GM12878 (cell line): ENCODE measurements around the gene C9. TPM values are rescaled to one million over a fixed set of nuclear protein-coding genes. Genes with fewer than 3 reads are reported as not detected.

Experiments used
- ATAC-seq: fragments of 200-7000 bp; cut with Tn5 transposase; 3 replicates; pipeline ENCODE4 v1.9.1; 2020; ENCODE audit warnings: mild to moderate bottlenecking, moderate library complexity
- BruUV-seq: library from RNA; stranded (reverse); fragments of 400-500 nt; replicated peaks from 2 replicates; lab custom pipeline; 2021; lab: Mats Ljungman, UMichigan
- CTCF ChIA-PET: fragments of 300-600 bp; sonication (Branson Sonifier 250); formaldehyde crosslinking; extraction: SDS; loops from one replicate; lab custom pipeline; 2021; ENCODE audit warnings: inconsistent platforms; lab: Yijun Ruan, JAX
- POLR2A ChIA-PET: fragments of 350-600 bp; formaldehyde crosslinking; extraction: SDS; loops from one replicate; lab custom pipeline; 2021; ENCODE audit warnings: inconsistent platforms; lab: Charles Lee
- RAD21 ChIA-PET: fragments of 300-600 bp; sonication (Branson Sonifier 250); formaldehyde crosslinking; loops from one replicate; lab custom pipeline; 2023; ENCODE audit warnings: antibody characterized with exemption; ENCODE audit not compliant: unreplicated experiment; lab: Charles Lee
- SMC1A ChIA-PET: fragments of 300-600 bp; sonication (Branson Sonifier 250); formaldehyde crosslinking; loops from one replicate; lab custom pipeline; 2023; ENCODE audit not compliant: unreplicated experiment, uncharacterized antibody; lab: Charles Lee
- DNase-seq: peaks from one replicate; pipeline ENCODE4 v3.0.0-alpha.2; 2011; ENCODE audit warnings: low read depth, low spot score
- FAIRE-seq: peaks from 3 replicates; lab custom pipeline; 2011; peaks lifted over from hg19 to GRCh38; lab: Jason Lieb, UNC
- H2AFZ ChIP-seq: 2 replicates; pipeline ENCODE4 v1.6.0; 2011; ENCODE audit warnings: low read depth, low read length, control low read depth; ENCODE audit not compliant: control insufficient read depth
- H3K27ac ChIP-seq: 2 replicates; pipeline ENCODE4 v1.5.1; 2011; ENCODE audit warnings: control low read depth; ENCODE audit not compliant: control insufficient read depth, insufficient read depth
- H3K27me3 ChIP-seq, 2 experiments: replicated peaks in 1 of 2; 2 replicates each; pipeline versions ENCODE4 v1.6.0 to v1.6.1; 2011; ENCODE audit warnings: low read length in 1 of 2; ENCODE audit not compliant: control insufficient read depth in 2 of 2, insufficient read depth in 2 of 2
- H3K36me3 ChIP-seq, 2 experiments: 2 replicates each; pipeline ENCODE4 v1.5.1; 2011; ENCODE audit warnings: low read length in 1 of 2; ENCODE audit not compliant: control insufficient read depth in 2 of 2, insufficient read depth in 2 of 2
- H3K4me1 ChIP-seq: 2 replicates; pipeline ENCODE4 v1.6.1; 2011; ENCODE audit warnings: mild to moderate bottlenecking, low read length, moderate library complexity, mixed read lengths; ENCODE audit not compliant: control insufficient read depth, insufficient read depth
- H3K4me2 ChIP-seq: 2 replicates; pipeline ENCODE4 v1.6.0; 2011; ENCODE audit warnings: control low read depth; ENCODE audit not compliant: control insufficient read depth, insufficient read depth
- H3K4me3 ChIP-seq: fragments of 200-600 bp; sonication (generic); 2 replicates; pipeline ENCODE4 v1.5.1; 2016
- H3K79me2 ChIP-seq: 2 replicates; pipeline ENCODE4 v1.6.0; 2011; ENCODE audit warnings: low read length; ENCODE audit not compliant: control insufficient read depth, insufficient read depth
- H3K9ac ChIP-seq: 2 replicates; pipeline ENCODE4 v1.8.0; 2011; ENCODE audit warnings: low read length, control low read depth, mixed read lengths; ENCODE audit not compliant: control insufficient read depth, insufficient read depth
- H3K9me3 ChIP-seq: replicated peaks from 3 replicates; pipeline ENCODE4 v1.5.1; 2011; ENCODE audit warnings: mild to moderate bottlenecking, low read length; ENCODE audit not compliant: control insufficient read depth, insufficient read depth
- H4K20me1 ChIP-seq: 2 replicates; pipeline ENCODE4 v1.6.0; 2011; ENCODE audit not compliant: control insufficient read depth, insufficient read depth
- ATF7 ChIP-seq: fragments of 450-650 bp; IDR thresholded peaks from 2 replicates; pipeline ENCODE4 v1.6.1; 2016; ENCODE audit warnings: low read depth, mild to moderate bottlenecking
- BRCA1 ChIP-seq: IDR thresholded peaks from 2 replicates; pipeline ENCODE4 v1.6.1; 2011; ENCODE audit warnings: low read depth, low read length, improper control_type of control experiment
- CBX5 ChIP-seq: sonication (generic); IDR thresholded peaks from 2 replicates; pipeline ENCODE4 v1.6.1; 2016; ENCODE audit warnings: low read depth, moderate library complexity, mild to moderate bottlenecking, inconsistent platforms
- HDAC2 ChIP-seq: fragments of 200-600 bp; sonication (generic); IDR thresholded peaks from 2 replicates; pipeline ENCODE4 v1.6.1; 2017
- IRF4 ChIP-seq: IDR thresholded peaks from 2 replicates; pipeline ENCODE4 v1.6.1; 2011; ENCODE audit warnings: low read depth, low read length
- JUND ChIP-seq: IDR thresholded peaks from 2 replicates; pipeline ENCODE4 v1.6.1; 2012; ENCODE audit warnings: low read depth, mild to moderate bottlenecking, low read length, improper control_type of control experiment, moderate library complexity
- MEF2B ChIP-seq: fragments of 450-650 bp; IDR thresholded peaks from 2 replicates; pipeline ENCODE4 v1.6.1; 2018; ENCODE audit warnings: mild to moderate bottlenecking, moderate library complexity; ENCODE audit not compliant: partially characterized antibody, poor library complexity, severe bottlenecking
- MYC ChIP-seq: IDR thresholded peaks from 2 replicates; pipeline ENCODE4 v1.6.1; 2011; ENCODE audit warnings: mild to moderate bottlenecking, low read length, moderate library complexity, inconsistent platforms; ENCODE audit not compliant: insufficient read depth, insufficient replicate concordance, insufficient read length, severe bottlenecking
- NBN ChIP-seq: fragments of 450-650 bp; IDR thresholded peaks from 2 replicates; pipeline ENCODE4 v1.6.1; 2016
- NFIC ChIP-seq: IDR thresholded peaks from 2 replicates; pipeline ENCODE4 v1.6.1; 2012; ENCODE audit warnings: low read depth, mild to moderate bottlenecking, inconsistent platforms, low read length, moderate library complexity
- SMAD1 ChIP-seq: fragments of 450-650 bp; IDR thresholded peaks from 2 replicates; pipeline ENCODE4 v1.6.1; 2018; ENCODE audit warnings: mild to moderate bottlenecking, low read depth; ENCODE audit not compliant: partially characterized antibody
- TAF1 ChIP-seq: IDR thresholded peaks from 2 replicates; pipeline ENCODE4 v1.6.1; 2011; ENCODE audit warnings: mild to moderate bottlenecking, low read depth, low read length, borderline replicate concordance
- TBL1XR1 ChIP-seq: IDR thresholded peaks from 2 replicates; pipeline ENCODE4 v1.6.1; 2012; ENCODE audit warnings: low read depth, low read length, improper control_type of control experiment
- ZNF622 ChIP-seq: fragments of 450-650 bp; IDR thresholded peaks from 2 replicates; pipeline ENCODE4 v1.6.1; 2017; ENCODE audit warnings: mild to moderate bottlenecking, inconsistent platforms
- in situ Hi-C: fragments of 300-500 bp; cut with MboI; formaldehyde crosslinking; loops from 9 replicates; pipeline ENCODE4 v1.14.3; 2018; ENCODE audit warnings: mixed read lengths
- intact Hi-C: fragments of 100-400 bp; cut with micrococcal nuclease; formaldehyde crosslinking; loops from one replicate; pipeline ENCODE4 v1.14.2; 2022; ENCODE audit not compliant: unreplicated experiment
- polyA plus RNA-seq, 11 experiments: library from polyadenylated mRNA; depleted of rRNA in 4 of 11; unstranded in 6 of 11; stranded (reverse) in 5 of 11; fragments of >200 nt; fragmentation: Nextera tagmentation in 4 of 11; fragmentation: Illumina TruSeq in 1 of 11; extraction: Ambion mirVana in 4 of 11; extraction: Trizol in 1 of 11; gene quantifications; 1 replicate in 1 of 11; 2 replicates in 10 of 11; pipeline versions ENCODE4 v1.2.1 to v1.2.3, GENCODE V29; 2011 to 2016; ENCODE audit warnings: inconsistent platforms in 2 of 11, missing spikeins in 2 of 11, low read depth in 1 of 11
- total RNA-seq, 4 experiments: library from RNA; depleted of rRNA in 3 of 4; stranded (reverse); fragments of >200 nt in 3 of 4; fragmentation: Illumina TruSeq in 1 of 4; extraction: Trizol in 1 of 4; gene quantifications; 2 replicates each; pipeline versions ENCODE4 v1.2.1 to v1.2.3, GENCODE V29; 2013 to 2021
- TF ChIP-seq, protein P1 (sequence below): fragments of 450-650 bp; conservative IDR thresholded peaks from 2 replicates; pipeline ENCODE4 v1.6.1; 2017; ENCODE audit warnings: mild to moderate bottlenecking, moderate library complexity
- TF ChIP-seq, protein P2 (sequence below): fragments of 450-650 bp; IDR thresholded peaks from 2 replicates; pipeline ENCODE4 v1.6.1; 2017; ENCODE audit warnings: mild to moderate bottlenecking, moderate library complexity
- TF ChIP-seq, protein P3 (sequence below): fragments of 450-650 bp; formaldehyde crosslinking; IDR thresholded peaks from 2 replicates; pipeline ENCODE4 v1.4.0; 2020; ENCODE audit warnings: mild to moderate bottlenecking, moderate library complexity

Gene C9
- total and polyA plus RNA-seq, 10 of the 15 experiments (the other 5 are each of a cell fraction or from before 2014, with no cell fraction given): 0.54 TPM; not detected in 9

DNA sequence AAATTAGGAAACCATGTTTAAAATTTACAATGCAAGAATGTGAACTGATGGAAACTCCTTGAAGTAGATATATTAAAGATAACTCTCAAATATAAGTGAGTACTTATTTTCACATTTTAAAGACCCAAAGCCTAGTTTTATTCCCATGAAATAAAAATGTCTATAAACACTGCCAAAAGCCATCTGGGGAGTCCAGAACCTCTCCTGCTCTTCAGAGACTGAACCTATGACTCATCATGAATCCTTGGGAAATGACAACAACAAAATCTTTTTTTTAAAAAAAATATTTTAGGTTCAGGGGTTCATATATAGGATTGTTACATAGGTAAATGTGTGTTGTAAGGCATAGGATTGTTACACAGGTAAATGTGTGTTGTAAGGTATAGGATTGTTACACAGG is 111.1 kb downstream of the C9 start:
- ATAC-seq: no peak
- ChIA-PET SMC1A (interaction anchor here (0.7 to 1.1 kb wide), 3 partner anchors 12 to 18 kb away, joined by 3 read pairs; no protein-coding TSS in a partner anchor), RAD21 (interaction anchor here (2.0 kb wide), 1 partner anchor 34 kb away, joined by 4 read pairs; the partner anchor contains the start of gene FYB1), POLR2A (no interaction called here), CTCF (interaction anchor here (1.0 to 1.6 kb wide), 2 partner anchors 30 to 36 kb away, joined by 3 read pairs; no protein-coding TSS in a partner anchor)
- H3K4me2 ChIP-seq: no peak overlapping the region
- no peak overlapping the region for H2AFZ ChIP-seq
- no peaks in the 10 kb centered on the region for H3K79me2 ChIP-seq
- no peaks in the 10 kb centered on the region for H3K4me1 ChIP-seq
- DNase-seq: no peak
- no peak overlapping the region for H3K27ac ChIP-seq
- H3K9ac ChIP-seq: no peak overlapping the region
- intact Hi-C loops: no loop called here
- H3K36me3 ChIP-seq: no peaks in the 10 kb centered on the region
- H3K9me3 ChIP-seq: peaks cover 12% of the 10 kb centered on the region
- in situ Hi-C loops: no loop called here
- H3K27me3 ChIP-seq: no peaks in the 10 kb centered on the region
- no peak for FAIRE-seq
- no peaks in the 10 kb centered on the region for H4K20me1 ChIP-seq
- no TSS peak for BruUV-seq
- no peak overlapping the region for H3K4me3 ChIP-seq
- no peak for TF ChIP-seq CBX5
- no peak for TF ChIP-seq BRCA1
- TF ChIP-seq MEF2B: no peak
- TF ChIP-seq, protein P1, sequence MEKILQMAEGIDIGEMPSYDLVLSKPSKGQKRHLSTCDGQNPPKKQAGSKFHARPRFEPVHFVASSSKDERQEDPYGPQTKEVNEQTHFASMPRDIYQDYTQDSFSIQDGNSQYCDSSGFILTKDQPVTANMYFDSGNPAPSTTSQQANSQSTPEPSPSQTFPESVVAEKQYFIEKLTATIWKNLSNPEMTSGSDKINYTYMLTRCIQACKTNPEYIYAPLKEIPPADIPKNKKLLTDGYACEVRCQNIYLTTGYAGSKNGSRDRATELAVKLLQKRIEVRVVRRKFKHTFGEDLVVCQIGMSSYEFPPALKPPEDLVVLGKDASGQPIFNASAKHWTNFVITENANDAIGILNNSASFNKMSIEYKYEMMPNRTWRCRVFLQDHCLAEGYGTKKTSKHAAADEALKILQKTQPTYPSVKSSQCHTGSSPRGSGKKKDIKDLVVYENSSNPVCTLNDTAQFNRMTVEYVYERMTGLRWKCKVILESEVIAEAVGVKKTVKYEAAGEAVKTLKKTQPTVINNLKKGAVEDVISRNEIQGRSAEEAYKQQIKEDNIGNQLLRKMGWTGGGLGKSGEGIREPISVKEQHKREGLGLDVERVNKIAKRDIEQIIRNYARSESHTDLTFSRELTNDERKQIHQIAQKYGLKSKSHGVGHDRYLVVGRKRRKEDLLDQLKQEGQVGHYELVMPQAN: no peak
- no peak for TF ChIP-seq JUND
- TF ChIP-seq SMAD1: no peak
- TF ChIP-seq IRF4: no peak
- TF ChIP-seq HDAC2: no peak
- TF ChIP-seq, protein P2, sequence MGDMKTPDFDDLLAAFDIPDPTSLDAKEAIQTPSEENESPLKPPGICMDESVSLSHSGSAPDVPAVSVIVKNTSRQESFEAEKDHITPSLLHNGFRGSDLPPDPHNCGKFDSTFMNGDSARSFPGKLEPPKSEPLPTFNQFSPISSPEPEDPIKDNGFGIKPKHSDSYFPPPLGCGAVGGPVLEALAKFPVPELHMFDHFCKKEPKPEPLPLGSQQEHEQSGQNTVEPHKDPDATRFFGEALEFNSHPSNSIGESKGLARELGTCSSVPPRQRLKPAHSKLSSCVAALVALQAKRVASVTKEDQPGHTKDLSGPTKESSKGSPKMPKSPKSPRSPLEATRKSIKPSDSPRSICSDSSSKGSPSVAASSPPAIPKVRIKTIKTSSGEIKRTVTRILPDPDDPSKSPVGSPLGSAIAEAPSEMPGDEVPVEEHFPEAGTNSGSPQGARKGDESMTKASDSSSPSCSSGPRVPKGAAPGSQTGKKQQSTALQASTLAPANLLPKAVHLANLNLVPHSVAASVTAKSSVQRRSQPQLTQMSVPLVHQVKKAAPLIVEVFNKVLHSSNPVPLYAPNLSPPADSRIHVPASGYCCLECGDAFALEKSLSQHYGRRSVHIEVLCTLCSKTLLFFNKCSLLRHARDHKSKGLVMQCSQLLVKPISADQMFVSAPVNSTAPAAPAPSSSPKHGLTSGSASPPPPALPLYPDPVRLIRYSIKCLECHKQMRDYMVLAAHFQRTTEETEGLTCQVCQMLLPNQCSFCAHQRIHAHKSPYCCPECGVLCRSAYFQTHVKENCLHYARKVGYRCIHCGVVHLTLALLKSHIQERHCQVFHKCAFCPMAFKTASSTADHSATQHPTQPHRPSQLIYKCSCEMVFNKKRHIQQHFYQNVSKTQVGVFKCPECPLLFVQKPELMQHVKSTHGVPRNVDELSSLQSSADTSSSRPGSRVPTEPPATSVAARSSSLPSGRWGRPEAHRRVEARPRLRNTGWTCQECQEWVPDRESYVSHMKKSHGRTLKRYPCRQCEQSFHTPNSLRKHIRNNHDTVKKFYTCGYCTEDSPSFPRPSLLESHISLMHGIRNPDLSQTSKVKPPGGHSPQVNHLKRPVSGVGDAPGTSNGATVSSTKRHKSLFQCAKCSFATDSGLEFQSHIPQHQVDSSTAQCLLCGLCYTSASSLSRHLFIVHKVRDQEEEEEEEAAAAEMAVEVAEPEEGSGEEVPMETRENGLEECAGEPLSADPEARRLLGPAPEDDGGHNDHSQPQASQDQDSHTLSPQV: no peak
- TF ChIP-seq NFIC: no peak
- TF ChIP-seq ZNF622: no peak
- TF ChIP-seq NBN: no peak
- TF ChIP-seq TAF1: no peak
- TF ChIP-seq, protein P3, sequence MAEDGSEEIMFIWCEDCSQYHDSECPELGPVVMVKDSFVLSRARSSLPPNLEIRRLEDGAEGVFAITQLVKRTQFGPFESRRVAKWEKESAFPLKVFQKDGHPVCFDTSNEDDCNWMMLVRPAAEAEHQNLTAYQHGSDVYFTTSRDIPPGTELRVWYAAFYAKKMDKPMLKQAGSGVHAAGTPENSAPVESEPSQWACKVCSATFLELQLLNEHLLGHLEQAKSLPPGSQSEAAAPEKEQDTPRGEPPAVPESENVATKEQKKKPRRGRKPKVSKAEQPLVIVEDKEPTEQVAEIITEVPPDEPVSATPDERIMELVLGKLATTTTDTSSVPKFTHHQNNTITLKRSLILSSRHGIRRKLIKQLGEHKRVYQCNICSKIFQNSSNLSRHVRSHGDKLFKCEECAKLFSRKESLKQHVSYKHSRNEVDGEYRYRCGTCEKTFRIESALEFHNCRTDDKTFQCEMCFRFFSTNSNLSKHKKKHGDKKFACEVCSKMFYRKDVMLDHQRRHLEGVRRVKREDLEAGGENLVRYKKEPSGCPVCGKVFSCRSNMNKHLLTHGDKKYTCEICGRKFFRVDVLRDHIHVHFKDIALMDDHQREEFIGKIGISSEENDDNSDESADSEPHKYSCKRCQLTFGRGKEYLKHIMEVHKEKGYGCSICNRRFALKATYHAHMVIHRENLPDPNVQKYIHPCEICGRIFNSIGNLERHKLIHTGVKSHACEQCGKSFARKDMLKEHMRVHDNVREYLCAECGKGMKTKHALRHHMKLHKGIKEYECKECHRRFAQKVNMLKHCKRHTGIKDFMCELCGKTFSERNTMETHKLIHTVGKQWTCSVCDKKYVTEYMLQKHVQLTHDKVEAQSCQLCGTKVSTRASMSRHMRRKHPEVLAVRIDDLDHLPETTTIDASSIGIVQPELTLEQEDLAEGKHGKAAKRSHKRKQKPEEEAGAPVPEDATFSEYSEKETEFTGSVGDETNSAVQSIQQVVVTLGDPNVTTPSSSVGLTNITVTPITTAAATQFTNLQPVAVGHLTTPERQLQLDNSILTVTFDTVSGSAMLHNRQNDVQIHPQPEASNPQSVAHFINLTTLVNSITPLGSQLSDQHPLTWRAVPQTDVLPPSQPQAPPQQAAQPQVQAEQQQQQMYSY (CRISPR knock-in tag): no peak
- no peak for TF ChIP-seq ATF7
- no peak for TF ChIP-seq TBL1XR1
- no peak for TF ChIP-seq MYC
